ENCODE data around the gene PGM3.

The PGM3 gene

GRCh38 chr6:83182114-83182513 lies 11.0 kb downstream of the PGM3 start:
- no peaks in the 10 kb centered on the region for H3K4me1 ChIP-seq (ENCODE audit: low read length)
- TF ChIP-seq EZH2phosphoT487 (IDR thresholded peaks at IDR 0.05; ENCODE audit: low read depth) (no peak), CTCF (IDR thresholded peaks at IDR 0.05; ENCODE audit: low read depth, low read length) (no peak)
- H3K9me3 ChIP-seq (ENCODE audit: insufficient read depth, low read length): no peaks in the 10 kb centered on the region
- no peak overlapping the region for H3K4me2 ChIP-seq (ENCODE audit: low read length)
- no peaks in the 10 kb centered on the region for H3K27me3 ChIP-seq (ENCODE audit: low read depth, low read length)
- H3K27ac ChIP-seq (ENCODE audit: low read length): no peak overlapping the region
- peaks cover 80% of the 10 kb centered on the region for H3K36me3 ChIP-seq (replicated peaks; ENCODE audit: low read depth, low read length)
- H3K9ac ChIP-seq (ENCODE audit: low read length): no peak overlapping the region
- 0 out of 2 replicates have a peak, but pooled peaks cover 3% of the 10 kb centered on the region for H3K79me2 ChIP-seq (ENCODE audit: low read length)
- no peak overlapping the region for H3K4me3 ChIP-seq (ENCODE audit: low read length)
- H4K20me1 ChIP-seq (ENCODE audit: insufficient read depth, low read length): peaks cover 16% of the 10 kb centered on the region; the same call in 1 of the 2 replicates
- H2AFZ ChIP-seq (ENCODE audit: low read depth, low read length): no peak overlapping the region

GRCh38 chr6:83180426-83180950 lies 12.6 kb downstream of the PGM3 start:
- no peak overlapping the region for H2AFZ ChIP-seq (ENCODE audit: low read depth, low read length)
- no peak overlapping the region for H3K9ac ChIP-seq (ENCODE audit: low read length)
- H3K36me3 ChIP-seq (replicated peaks; ENCODE audit: low read depth, low read length): peaks cover 82% of the 10 kb centered on the region
- H3K4me3 ChIP-seq (ENCODE audit: low read length): no peak overlapping the region
- peaks cover 16% of the 10 kb centered on the region; the same call in 1 of the 2 replicates for H4K20me1 ChIP-seq (ENCODE audit: insufficient read depth, low read length)
- H3K9me3 ChIP-seq (ENCODE audit: insufficient read depth, low read length): no peaks in the 10 kb centered on the region
- TF ChIP-seq EZH2phosphoT487 (IDR thresholded peaks at IDR 0.05; ENCODE audit: low read depth) (no peak), CTCF (IDR thresholded peaks at IDR 0.05; ENCODE audit: low read depth, low read length) (no peak)
- no peak overlapping the region for H3K4me2 ChIP-seq (ENCODE audit: low read length)
- H3K27me3 ChIP-seq (ENCODE audit: low read depth, low read length): no peaks in the 10 kb centered on the region
- no peaks in the 10 kb centered on the region for H3K79me2 ChIP-seq (ENCODE audit: low read length)
- no peak overlapping the region for H3K27ac ChIP-seq (ENCODE audit: low read length)
- H3K4me1 ChIP-seq (ENCODE audit: low read length): no peaks in the 10 kb centered on the region

GRCh38 chr6:83176246-83176645 lies 16.8 kb downstream of the PGM3 start:
- no peak overlapping the region for H2AFZ ChIP-seq (ENCODE audit: low read depth, low read length)
- H3K4me3 ChIP-seq (ENCODE audit: low read length): no peak overlapping the region
- H4K20me1 ChIP-seq (ENCODE audit: insufficient read depth, low read length): no peaks in the 10 kb centered on the region
- H3K27me3 ChIP-seq (ENCODE audit: low read depth, low read length): no peaks in the 10 kb centered on the region
- H3K79me2 ChIP-seq (ENCODE audit: low read length): no peaks in the 10 kb centered on the region
- H3K9me3 ChIP-seq (ENCODE audit: insufficient read depth, low read length): no peaks in the 10 kb centered on the region
- H3K4me2 ChIP-seq (ENCODE audit: low read length): no peak overlapping the region
- no peaks in the 10 kb centered on the region for H3K4me1 ChIP-seq (ENCODE audit: low read length)
- H3K36me3 ChIP-seq (replicated peaks; ENCODE audit: low read depth, low read length): peaks cover 78% of the 10 kb centered on the region
- no peak overlapping the region for H3K9ac ChIP-seq (ENCODE audit: low read length)
- H3K27ac ChIP-seq (ENCODE audit: low read length): no peak overlapping the region
- TF ChIP-seq EZH2phosphoT487 (IDR thresholded peaks at IDR 0.05; ENCODE audit: low read depth) (no peak), CTCF (IDR thresholded peaks at IDR 0.05; ENCODE audit: low read depth, low read length) (no peak)

GRCh38 chr6:83169511-83169910 lies 23.6 kb downstream of the PGM3 start:
- TF ChIP-seq EZH2phosphoT487 (IDR thresholded peaks at IDR 0.05; ENCODE audit: low read depth): no peak
- TF ChIP-seq CTCF (IDR thresholded peaks at IDR 0.05; ENCODE audit: low read depth, low read length): no peak
- H3K4me1 ChIP-seq (ENCODE audit: low read length): no peaks in the 10 kb centered on the region
- H3K27ac ChIP-seq (ENCODE audit: low read length): no peak overlapping the region
- H3K79me2 ChIP-seq (ENCODE audit: low read length): no peaks in the 10 kb centered on the region
- no peaks in the 10 kb centered on the region for H3K27me3 ChIP-seq (ENCODE audit: low read depth, low read length)
- no peak overlapping the region for H3K4me3 ChIP-seq (ENCODE audit: low read length)
- H4K20me1 ChIP-seq (ENCODE audit: insufficient read depth, low read length): no peaks in the 10 kb centered on the region
- H3K4me2 ChIP-seq (ENCODE audit: low read length): no peak overlapping the region
- H2AFZ ChIP-seq (ENCODE audit: low read depth, low read length): no peak overlapping the region
- H3K9ac ChIP-seq (ENCODE audit: low read length): no peak overlapping the region
- H3K9me3 ChIP-seq (ENCODE audit: insufficient read depth, low read length): no peaks in the 10 kb centered on the region
- peaks cover 80% of the 10 kb centered on the region for H3K36me3 ChIP-seq (replicated peaks; ENCODE audit: low read depth, low read length)
